PFSK-1 (cell line): Measurements from ENCODE around the gene CDKN2B-AS1.

ENCODE experiments used
- POLR2AphosphoS5 ChIP-seq: IDR thresholded peaks from 2 replicates; pipeline ENCODE4 v1.6.1; 2012; ENCODE audit warnings: low read depth, mild to moderate bottlenecking, control low read depth, low read length, moderate library complexity
- TAF1 ChIP-seq: IDR thresholded peaks from 2 replicates; pipeline ENCODE4 v1.6.1; 2012; ENCODE audit warnings: low read length, control low read depth, borderline replicate concordance; ENCODE audit not compliant: insufficient read depth

GRCh38 chr9:22103685-22104575 lies 109.3 kb downstream of the CDKN2B-AS1 start:
- TF ChIP-seq POLR2AphosphoS5 (no peak), TAF1 (no peak)
